Activated T-helper 1 cell treated with anti-CD3 and anti-CD28 coated beads, Interleukin-12 subunit alpha, Interleukin-12 subunit beta, Interleukin-2, Interleukin-4 antibody, amounts not matched to agents 30 ng/mL and 10 ng/mL and 1 ng/mL, durations not matched to agents 14 hours and 24 hours and 36 hours (primary cell): ENCODE results near the gene SLCO2A1. TPM values are rescaled to one million over a fixed set of nuclear protein-coding genes. Genes with fewer than 3 reads are reported as not detected.
A peak's percentile ranks its signal among the peaks of the same experiment; 100 is the strongest.

Experiments
- DNase-seq: peaks from one replicate; pipeline ENCODE4 v3.0.0; 2021; ENCODE audit warnings: low spot score
- H3K27ac Mint-ChIP-seq: one replicate; pipeline ENCODE4 v1.8.0; 2021; ENCODE audit warnings: mild to moderate bottlenecking, mixed read lengths
- H3K27me3 Mint-ChIP-seq: one replicate; pipeline ENCODE4 v1.8.0; 2022; ENCODE audit warnings: mild to moderate bottlenecking, moderate library complexity, mixed read lengths; ENCODE audit not compliant: insufficient read depth
- H3K36me3 Mint-ChIP-seq: one replicate; pipeline ENCODE4 v1.8.0; 2021; ENCODE audit warnings: low read depth, mixed read lengths
- H3K4me1 Mint-ChIP-seq: one replicate; pipeline ENCODE4 v1.8.0; 2021; ENCODE audit warnings: low read depth, mixed read lengths
- H3K4me3 Mint-ChIP-seq: one replicate; pipeline ENCODE4 v1.8.0; 2021; ENCODE audit warnings: mild to moderate bottlenecking, moderate library complexity, mixed read lengths
- H3K9me3 Mint-ChIP-seq: one replicate; pipeline ENCODE4 v1.8.0; 2021; ENCODE audit warnings: mixed read lengths
- intact Hi-C: fragments of 100-400 bp; cut with micrococcal nuclease; formaldehyde crosslinking; loops from one replicate; pipeline ENCODE4 v1.15.1; 2024
- total RNA-seq: library from RNA; stranded (reverse); gene quantifications from 2 replicates; pipeline ENCODE4 v1.2.3, GENCODE V29; 2022

The SLCO2A1 gene
- total RNA-seq, 1 donor from 2014 or later, result not detected

DNA sequence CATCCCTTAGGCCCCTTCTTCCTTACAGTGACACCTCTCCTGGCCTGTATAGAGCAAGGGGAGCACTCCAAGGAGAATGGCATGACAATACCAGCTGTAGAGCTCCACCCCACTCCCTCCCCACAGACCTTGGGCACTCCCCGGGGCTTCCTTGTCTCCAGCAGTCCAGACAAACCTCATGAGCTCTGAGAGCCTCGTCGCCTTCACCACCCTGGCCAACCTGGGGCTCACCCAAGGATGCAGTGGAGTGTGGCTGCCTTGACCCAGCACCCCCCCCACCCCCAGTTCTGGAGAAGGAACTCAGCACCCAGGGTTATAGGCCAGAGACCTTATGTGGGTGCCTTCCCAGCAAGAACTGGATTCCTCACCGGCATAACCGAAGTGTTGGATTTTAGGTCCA lies 7.4 kb upstream of the SLCO2A1 start:
- intact Hi-C loops, result no loop called here

DNA sequence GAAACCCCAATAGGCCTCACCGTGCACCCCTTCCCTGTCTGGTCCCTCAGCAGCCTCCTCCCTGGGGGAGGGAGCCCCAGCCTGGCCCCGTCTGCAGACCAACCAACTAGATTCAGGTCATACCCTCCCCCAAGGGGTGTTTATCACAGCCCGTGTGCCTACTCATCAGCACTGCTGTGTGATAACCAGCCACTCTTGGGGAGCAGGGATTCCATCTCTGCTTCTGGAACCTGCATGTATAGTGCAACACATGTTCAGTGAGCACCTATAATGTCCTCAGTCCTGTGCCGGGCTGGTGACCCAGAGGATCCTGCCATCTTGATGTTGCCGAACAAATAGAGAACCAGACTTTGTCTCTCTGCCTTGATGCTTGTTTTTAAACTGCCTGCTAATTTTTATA lies 6.6 kb upstream of the SLCO2A1 start:
- no peak for DNase-seq
- H3K4me3 Mint-ChIP-seq, result no peak overlapping the region
- H3K4me1 Mint-ChIP-seq, result no peaks in the 10 kb centered on the region
- no peak overlapping the region for H3K27ac Mint-ChIP-seq
- H3K36me3 Mint-ChIP-seq, result no peaks in the 10 kb centered on the region
- peaks cover 9% of the 10 kb centered on the region for H3K27me3 Mint-ChIP-seq
- intact Hi-C loops, result no loop called here
- no peaks in the 10 kb centered on the region for H3K9me3 Mint-ChIP-seq

More for the DNA sequence above, 7.4 kb upstream of the SLCO2A1 start:
- Mint-ChIP-seq H3K4me1 (no peaks in the 10 kb centered on the region), H3K36me3 (no peaks in the 10 kb centered on the region), H3K4me3 (no peak overlapping the region), H3K9me3 (peaks cover 3% of the 10 kb centered on the region), H3K27ac (no peak overlapping the region), H3K27me3 (peaks cover 4% of the 10 kb centered on the region)
- DNase-seq, result no peak

- Mint-ChIP-seq H3K4me1 (no peaks in the 10 kb centered on the region), H3K27ac (no peak overlapping the region), H3K4me3 (no peak overlapping the region), H3K9me3 (no peaks in the 10 kb centered on the region), H3K27me3 (peaks cover 9% of the 10 kb centered on the region), H3K36me3 (no peaks in the 10 kb centered on the region)
- intact Hi-C loops, result no loop called here
- DNase-seq, result no peak
Measured at GRCh38 chr3:134035836-134036235, 6.1 kb upstream of the SLCO2A1 start.

DNA sequence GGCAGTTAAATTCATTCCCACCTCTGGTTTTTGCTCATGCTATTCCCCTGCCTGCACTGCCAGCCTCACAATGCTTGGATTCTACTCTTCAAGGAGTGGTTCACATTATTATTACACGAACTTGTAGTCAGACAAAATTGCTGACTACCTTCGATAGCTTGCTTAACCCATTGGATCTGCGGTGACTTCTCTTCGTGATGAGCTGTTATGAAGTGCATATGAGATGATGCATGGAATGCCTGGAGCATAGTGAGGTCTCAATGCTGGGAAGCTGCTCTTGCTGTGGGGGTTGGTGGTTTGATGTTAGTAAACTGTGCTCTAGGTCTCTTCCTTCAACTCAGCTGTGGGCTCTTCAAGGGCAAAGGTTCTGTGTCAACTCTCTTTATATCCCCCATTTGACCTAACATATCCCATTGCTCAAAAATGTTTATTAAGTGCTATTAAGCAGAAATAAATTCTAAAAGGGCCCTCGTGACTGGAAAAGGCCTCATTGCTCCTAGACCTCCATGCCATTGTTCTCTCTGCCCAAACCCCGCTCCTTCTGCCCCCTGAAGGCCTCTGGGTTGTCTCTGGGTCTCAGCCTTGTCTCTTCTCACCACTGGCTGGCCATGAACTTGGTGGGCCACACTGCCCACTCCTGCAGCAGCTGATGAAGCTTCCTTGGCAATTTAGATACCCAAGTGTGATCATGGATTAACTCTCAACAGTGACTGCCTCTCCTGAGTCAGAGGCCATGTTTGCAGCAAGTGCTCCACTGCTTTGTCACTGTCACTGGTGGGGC lies 4.5 kb upstream of the SLCO2A1 start:
- peaks cover 11% of the 10 kb centered on the region for H3K27me3 Mint-ChIP-seq
- no peak overlapping the region for H3K27ac Mint-ChIP-seq
- no peaks in the 10 kb centered on the region for H3K36me3 Mint-ChIP-seq
- DNase-seq, result no peak
- no peaks in the 10 kb centered on the region for H3K9me3 Mint-ChIP-seq
- no peaks in the 10 kb centered on the region for H3K4me1 Mint-ChIP-seq
- intact Hi-C loops, result no loop called here
- no peak overlapping the region for H3K4me3 Mint-ChIP-seq

DNA sequence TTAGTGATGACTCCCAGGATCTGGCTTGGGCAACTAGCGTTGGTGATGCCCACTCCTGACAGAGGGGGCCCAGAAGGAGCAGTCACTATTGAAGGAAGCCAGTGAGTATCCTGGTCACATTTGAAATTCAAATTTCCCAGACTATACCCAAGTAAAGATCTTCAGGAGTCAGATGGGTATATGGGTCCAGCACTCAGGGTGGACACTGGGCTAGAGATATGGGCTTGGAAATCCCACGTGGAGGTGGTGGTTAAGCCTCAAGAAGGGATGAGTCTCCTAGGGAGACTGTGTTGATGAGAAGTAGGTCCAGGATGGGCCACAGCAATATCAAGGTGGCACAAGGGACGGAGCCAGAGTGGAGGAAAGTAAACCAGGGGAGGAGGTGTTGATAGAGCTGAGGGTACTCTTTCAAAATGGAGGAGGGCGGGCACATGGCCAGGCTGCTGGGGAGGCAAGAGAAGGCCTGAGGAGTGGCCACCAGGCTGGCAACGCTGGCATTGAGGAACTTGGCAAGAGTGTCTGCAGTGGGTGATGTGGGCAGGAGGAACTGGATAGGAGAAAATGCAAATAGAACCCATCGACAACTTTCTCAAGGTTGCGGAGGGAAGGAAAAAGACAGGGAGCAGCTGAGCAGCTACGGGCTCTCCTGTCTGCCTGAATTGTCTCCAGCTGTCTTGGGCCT lies 3.7 kb upstream of the SLCO2A1 start:
- Mint-ChIP-seq H3K4me3 (no peak overlapping the region), H3K4me1 (no peaks in the 10 kb centered on the region), H3K27me3 (peaks cover 18% of the 10 kb centered on the region), H3K9me3 (no peaks in the 10 kb centered on the region), H3K36me3 (no peaks in the 10 kb centered on the region), H3K27ac (no peak overlapping the region)
- DNase-seq, result no peak
- intact Hi-C loops, result no loop called here

- no peaks in the 10 kb centered on the region for H3K36me3 Mint-ChIP-seq
- intact Hi-C loops, result no loop called here
Measured at GRCh38 chr3:134031348-134031915, 1.7 kb upstream of the SLCO2A1 start.

GRCh38 chr3:134030379-134031347 lies 938 bp upstream of the SLCO2A1 start:
- Mint-ChIP-seq H3K27ac (no peak overlapping the region), H3K9me3 (no peaks in the 10 kb centered on the region), H3K27me3 (peaks cover 34% of the 10 kb centered on the region), H3K36me3 (no peaks in the 10 kb centered on the region), H3K4me1 (no peaks in the 10 kb centered on the region), H3K4me3 (no peak overlapping the region)
- no peak for DNase-seq
- intact Hi-C loops, result no loop called here

More at GRCh38 chr3:134031348-134031915, 1.7 kb upstream of the SLCO2A1 start:
- H3K4me1 Mint-ChIP-seq, result no peaks in the 10 kb centered on the region
- H3K4me3 Mint-ChIP-seq, result no peak overlapping the region
- H3K27ac Mint-ChIP-seq, result no peak overlapping the region
- no peak for DNase-seq
- peaks cover 33% of the 10 kb centered on the region for H3K27me3 Mint-ChIP-seq
- no peaks in the 10 kb centered on the region for H3K9me3 Mint-ChIP-seq

GRCh38 chr3:134029256-134029733 lies 430 bp downstream of the SLCO2A1 start:
- DNase-seq, result no peak
- H3K4me1 Mint-ChIP-seq, result no peaks in the 10 kb centered on the region
- no peak overlapping the region for H3K27ac Mint-ChIP-seq
- H3K36me3 Mint-ChIP-seq, result no peaks in the 10 kb centered on the region
- peaks cover 34% of the 10 kb centered on the region for H3K27me3 Mint-ChIP-seq
- peak overlapping the region; percentile 74 for H3K4me3 Mint-ChIP-seq
- intact Hi-C loops, result no loop called here
- H3K9me3 Mint-ChIP-seq, result no peaks in the 10 kb centered on the region

- no peaks in the 10 kb centered on the region for H3K9me3 Mint-ChIP-seq
- H3K4me3 Mint-ChIP-seq, result no peak overlapping the region
- H3K36me3 Mint-ChIP-seq, result no peaks in the 10 kb centered on the region
- intact Hi-C loops, result no loop called here
- no peak for DNase-seq
- H3K27ac Mint-ChIP-seq, result no peak overlapping the region
- no peaks in the 10 kb centered on the region for H3K4me1 Mint-ChIP-seq
- peaks cover 34% of the 10 kb centered on the region for H3K27me3 Mint-ChIP-seq
Measured at GRCh38 chr3:134028486-134029255, 1.1 kb downstream of the SLCO2A1 start.

DNA sequence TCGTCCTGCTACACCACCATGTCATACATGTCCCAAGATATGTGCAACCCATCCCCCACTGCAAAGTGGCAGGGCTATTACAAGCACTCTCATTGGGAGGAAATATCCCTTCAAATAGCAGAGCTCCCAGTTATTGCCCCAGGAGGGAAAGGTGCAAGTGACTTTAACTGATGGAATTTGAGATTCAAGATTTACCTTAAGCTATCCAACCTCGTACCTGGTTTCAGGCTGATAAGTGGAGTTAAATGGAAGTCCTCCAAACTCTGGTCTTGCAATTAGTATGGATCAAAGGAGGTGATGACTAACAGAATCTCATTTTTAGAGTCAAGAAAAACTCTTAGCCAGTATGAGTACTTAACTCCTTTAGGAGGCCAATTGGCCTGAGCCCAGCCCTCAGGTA lies 2.1 kb downstream of the SLCO2A1 start:
- intact Hi-C loops, result no loop called here
- Mint-ChIP-seq H3K36me3 (no peaks in the 10 kb centered on the region), H3K9me3 (no peaks in the 10 kb centered on the region), H3K4me1 (no peaks in the 10 kb centered on the region), H3K27ac (no peak overlapping the region), H3K4me3 (no peak overlapping the region), H3K27me3 (peaks cover 32% of the 10 kb centered on the region)
- no peak for DNase-seq

DNA sequence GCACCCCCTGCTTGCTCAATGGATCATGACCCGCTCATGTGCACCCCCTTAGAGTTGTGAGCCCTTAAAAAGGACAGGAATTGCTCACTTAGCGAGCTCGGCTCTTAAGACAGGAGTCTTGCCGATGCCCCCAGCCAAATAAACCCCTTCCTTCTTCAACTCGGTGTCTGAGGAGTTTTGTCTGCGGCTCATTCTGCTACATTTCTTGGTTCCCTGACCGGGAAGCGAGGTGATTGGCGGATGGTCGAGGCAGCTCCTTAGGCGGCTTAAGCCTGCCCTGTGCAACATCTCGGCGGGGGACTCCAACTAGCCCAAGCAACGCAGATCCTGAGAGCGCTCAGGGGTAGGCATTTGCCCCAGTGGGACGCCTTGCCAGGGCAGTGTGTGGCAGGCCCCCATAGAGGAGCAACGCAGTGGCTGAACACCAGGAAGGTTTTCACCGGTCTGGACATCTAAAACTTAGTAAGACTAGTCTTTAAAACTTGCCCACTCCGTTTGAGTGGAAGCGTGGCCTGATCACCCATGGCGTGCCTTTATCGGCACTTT lies 9.5 kb downstream of the SLCO2A1 start:
- intact Hi-C loops, result no loop called here
- no peaks in the 10 kb centered on the region for H3K4me1 Mint-ChIP-seq

DNA sequence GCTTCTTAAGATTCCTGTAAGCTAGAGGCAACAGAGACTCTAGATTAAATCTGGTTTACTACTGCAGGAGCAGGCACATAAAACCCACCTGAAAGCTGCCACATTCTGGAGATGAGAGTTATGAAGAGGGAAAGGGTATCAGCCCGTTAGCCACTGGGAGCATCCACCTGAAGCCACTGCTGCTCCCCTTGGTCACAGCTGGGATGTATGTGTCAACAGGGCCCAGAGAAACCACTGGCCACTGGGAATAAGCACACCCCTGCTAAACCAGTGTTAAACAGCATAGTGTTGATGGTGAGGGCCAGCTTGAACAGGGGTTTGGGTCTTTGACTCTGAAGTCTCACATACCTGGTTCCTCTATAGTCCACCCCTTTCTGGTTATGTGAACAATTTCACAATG lies 10.9 kb downstream of the SLCO2A1 start:
- Mint-ChIP-seq H3K4me3 (no peak overlapping the region), H3K4me1 (no peaks in the 10 kb centered on the region), H3K27ac (no peak overlapping the region), H3K36me3 (no peaks in the 10 kb centered on the region), H3K27me3 (peaks cover 17% of the 10 kb centered on the region), H3K9me3 (no peaks in the 10 kb centered on the region)
- no peak for DNase-seq
- intact Hi-C loops, result no loop called here

More for the DNA sequence above, 9.5 kb downstream of the SLCO2A1 start:
- H3K27me3 Mint-ChIP-seq, result peaks cover 11% of the 10 kb centered on the region
- DNase-seq, result no peak
- no peaks in the 10 kb centered on the region for H3K9me3 Mint-ChIP-seq
- no peak overlapping the region for H3K27ac Mint-ChIP-seq
- no peaks in the 10 kb centered on the region for H3K36me3 Mint-ChIP-seq
- no peak overlapping the region for H3K4me3 Mint-ChIP-seq
